Measurements from ENCODE around the gene PITPNB.

DNA sequence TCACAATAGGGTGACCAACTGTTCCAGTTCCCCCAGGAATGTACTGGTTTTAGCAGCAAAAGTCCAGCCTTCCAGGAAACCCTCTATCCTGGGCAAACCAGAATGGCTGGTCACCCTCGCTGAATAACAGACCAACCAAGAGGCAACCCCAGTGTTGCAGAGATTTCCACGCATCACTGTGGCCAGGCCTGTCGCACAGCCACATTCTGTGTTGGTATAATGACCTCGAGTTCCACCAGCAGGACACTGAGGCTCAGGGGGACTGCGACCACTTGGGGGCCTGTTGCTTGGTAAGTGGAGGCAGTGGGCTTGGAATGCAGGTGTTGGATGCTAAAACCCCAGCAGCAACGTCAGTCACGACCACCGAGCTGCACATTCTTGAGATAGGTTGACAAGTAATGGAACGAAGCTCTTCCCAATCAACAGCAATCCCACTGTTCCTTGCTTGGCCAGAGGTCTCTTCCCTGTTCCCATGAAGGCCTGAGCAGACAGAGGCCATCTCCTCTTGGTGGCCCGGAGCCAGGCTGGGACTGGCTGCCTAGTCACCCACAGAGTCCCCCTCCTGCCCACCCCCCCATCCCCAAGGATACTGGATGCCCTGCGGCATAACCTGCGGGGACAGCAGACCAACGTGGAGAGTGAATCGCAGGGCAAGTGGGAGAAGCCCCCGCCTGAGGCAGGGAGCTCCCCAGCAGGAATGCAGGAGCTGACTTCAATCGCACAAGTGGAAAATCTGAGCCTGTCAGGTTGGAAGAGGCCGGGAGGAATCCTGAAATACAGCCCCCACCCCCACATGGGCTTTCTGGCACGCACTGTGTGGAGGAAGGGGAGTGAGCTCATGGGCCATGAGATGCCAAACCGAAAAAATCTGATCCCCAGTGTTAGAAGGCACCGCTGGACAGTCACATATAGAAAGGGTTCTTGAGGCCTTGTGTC lies 74.1 kb downstream of the PITPNB start:
- TF ChIP-seq TOX (CRISPR knock-in tag; IDR thresholded peaks at IDR 0.05; ENCODE audit: borderline replicate concordance) (no peak), TSHZ2 (CRISPR knock-in tag; IDR thresholded peaks at IDR 0.05) (no peak), POU6F1 (CRISPR knock-in tag; IDR thresholded peaks at IDR 0.05; ENCODE audit: borderline replicate concordance, low read depth) (no peak), PATZ1 (CRISPR knock-in tag; IDR thresholded peaks at IDR 0.05; ENCODE audit: borderline replicate concordance) (no peak), CREB5 (CRISPR knock-in tag; IDR thresholded peaks at IDR 0.05; ENCODE audit: low read depth) (no peak), ZNF565 (CRISPR knock-in tag; conservative IDR thresholded peaks at IDR 0.05; ENCODE audit: low read depth) (no peak), PPARA (CRISPR knock-in tag; IDR thresholded peaks at IDR 0.05; ENCODE audit: borderline replicate concordance) (no peak), OSR1 (CRISPR knock-in tag; IDR thresholded peaks at IDR 0.05) (no peak), ZC3H10 (CRISPR knock-in tag; IDR thresholded peaks at IDR 0.05) (no peak), ISL1 (CRISPR knock-in tag; IDR thresholded peaks at IDR 0.05) (no peak), SNAI2 (CRISPR knock-in tag; IDR thresholded peaks at IDR 0.05) (no peak), CSRNP3 (CRISPR knock-in tag; IDR thresholded peaks at IDR 0.05) (no peak), ZFP3 (CRISPR knock-in tag; IDR thresholded peaks at IDR 0.05) (no peak), RARB (CRISPR knock-in tag; IDR thresholded peaks at IDR 0.05) (no peak)
